Gastrocnemius medialis (tissue), 4 donors: ENCODE measurements around the gene TXNDC12. TPM values are rescaled to one million over a fixed set of nuclear protein-coding genes. Genes with fewer than 3 reads are reported as not detected.
A peak's percentile ranks its signal among the peaks of the same experiment; 100 is the strongest.
"Not testable (repeated sequence)": the region's sequence is repeated elsewhere in the genome, so short reads cannot be mapped to it uniquely, and the experiment has no call there.

Source experiments
- ATAC-seq, 2 donors: fragments of 150-250 bp; one replicate each; pipeline ENCODE4 v1.9.1; 2016
- DNase-seq, 2 donors: peaks; one replicate each; pipeline ENCODE4 v3.0.0-alpha.2; 2019
- H3K27ac ChIP-seq, 4 donors: fragments of 200-600 bp; sonication (generic); 1 replicate in 1 of 4; 2 replicates in 3 of 4; pipeline ENCODE4 v1.5.1; 2016 to 2018; ENCODE audit warnings: mild to moderate bottlenecking in 2 of 4, moderate library complexity in 1 of 4
- H3K27me3 ChIP-seq, 3 donors: fragments of 200-600 bp; sonication (generic) in 2 of 3; 1 replicate in 1 of 3; 2 replicates in 2 of 3; pipeline versions ENCODE4 v1.5.1 to v1.6.0; 2016 to 2019; ENCODE audit warnings: mild to moderate bottlenecking in 1 of 3, moderate library complexity in 1 of 3
- H3K36me3 ChIP-seq, 2 donors: fragments of 200-600 bp; sonication (generic) in 1 of 2; one replicate each; pipeline ENCODE4 v1.5.1; 2017 to 2018
- H3K4me1 ChIP-seq, 2 donors: fragments of 200-600 bp; sonication (generic) in 1 of 2; one replicate each; pipeline ENCODE4 v1.5.1; 2016 to 2017; ENCODE audit warnings: mild to moderate bottlenecking in 2 of 2
- H3K4me3 ChIP-seq, 4 donors: fragments of 200-600 bp; sonication (generic) in 3 of 4; 1 replicate in 1 of 4; 2 replicates in 3 of 4; pipeline ENCODE4 v1.5.1; 2016 to 2019; ENCODE audit warnings: mild to moderate bottlenecking in 2 of 4
- H3K9me3 ChIP-seq, 3 donors: fragments of 200-600 bp; sonication (generic) in 2 of 3; 1 replicate in 1 of 3; 2 replicates in 2 of 3; pipeline ENCODE4 v1.5.1; 2016 to 2019
- CTCF ChIP-seq, 5 experiments: fragments of 450-650 bp in 3 of 5; fragments of 200-600 bp in 2 of 5; sonication (generic) in 2 of 5; IDR thresholded peaks in 4 of 5; conservative IDR thresholded peaks in 1 of 5; 1 replicate in 4 of 5; 2 replicates in 1 of 5; pipeline ENCODE4 v1.5.1; 2016 to 2019; ENCODE audit warnings: antibody characterized with exemption in 5 of 5, mild to moderate bottlenecking in 3 of 5, moderate library complexity in 3 of 5
- POLR2A ChIP-seq, 2 donors: fragments of 450-650 bp; IDR thresholded peaks; one replicate each; pipeline ENCODE4 v1.6.1; 2017; ENCODE audit warnings: antibody characterized with exemption in 2 of 2, mild to moderate bottlenecking in 2 of 2, moderate library complexity in 2 of 2
- in situ Hi-C, 4 donors: fragments of 200-750 bp; cut with MboI; loops; one replicate each; pipeline versions ENCODE4 v1.15.0 to v1.8.0; 2017; ENCODE audit warnings: low sequenced_read_pairs in 4 of 4
- intact Hi-C: fragments of 100-400 bp; cut with DNase I; formaldehyde crosslinking; loops from one replicate; pipeline ENCODE4 v1.15.1; 2023; ENCODE audit warnings: low total_unique reads
- total RNA-seq, 4 donors: library from RNA; depleted of rRNA; stranded (reverse); fragments of >200 nt; gene quantifications; one replicate each; pipeline versions ENCODE4 v1.1.0 to v1.2.3, GENCODE V29; 2016

TXNDC12 gene
- total RNA-seq: 10 to 100 TPM; 19.8 to 25.3 (median 23.3) TPM

- TF ChIP-seq POLR2A (IDR thresholded peaks at IDR 0.05): peak; percentile 70 to 72
- TF ChIP-seq CTCF (IDR thresholded peaks at IDR 0.05 in 4 of 5, conservative IDR thresholded peaks at IDR 0.05 in 1 of 5): no peak
- in situ Hi-C loops: no loop called here
- peak; percentile 80 to 83 for ATAC-seq
- Histone ChIP-seq H3K27me3 (no peaks in the 10 kb centered on the region), H3K4me1 (peaks cover 38 to 39% of the 10 kb centered on the region in 2 donors), H3K36me3 (peaks cover 0 to 15% of the 10 kb centered on the region in 2 donors), H3K4me3 (peak within 1 kb of the TSS; percentile 75 to 87 (median 86)), H3K27ac (peak within 1 kb of the TSS; percentile 92 to 98 (median 96)), H3K9me3 (no peaks in the 10 kb centered on the region)
- intact Hi-C loops: loop anchor here (1.0 to 5.0 kb wide), 5 partner anchors 22 to 1892 kb away; partner anchors contain the start of genes IFT25, KTI12, LRRC42 and RNF11
- DNase-seq: peak; percentile 77 to 82
Measured at GRCh38 chr1:52055066-52055865, at the start of gene TXNDC12. Gene TXNDC12 (minus strand): TSS chr1:52055191. CDS start chr1:52055096, 95 bp downstream.

- intact Hi-C loops (no loop called here), in situ Hi-C loops (no loop called here)
- Histone ChIP-seq H3K27me3 (no peaks in the 10 kb centered on the region), H3K4me1 (no peaks in the 10 kb centered on the region), H3K27ac (no peak overlapping the region), H3K36me3 (no peaks in the 10 kb centered on the region), H3K4me3 (no peak overlapping the region), H3K9me3 (no peaks in the 10 kb centered on the region)
- ATAC-seq (no peak), DNase-seq (no peak)
- TF ChIP-seq CTCF (IDR thresholded peaks at IDR 0.05 in 4 of 5, conservative IDR thresholded peaks at IDR 0.05 in 1 of 5): no peak
- no peak for TF ChIP-seq POLR2A (IDR thresholded peaks at IDR 0.05)
Measured at GRCh38 chr1:52102336-52103013, 47.5 kb upstream of the TXNDC12 start.

DNA sequence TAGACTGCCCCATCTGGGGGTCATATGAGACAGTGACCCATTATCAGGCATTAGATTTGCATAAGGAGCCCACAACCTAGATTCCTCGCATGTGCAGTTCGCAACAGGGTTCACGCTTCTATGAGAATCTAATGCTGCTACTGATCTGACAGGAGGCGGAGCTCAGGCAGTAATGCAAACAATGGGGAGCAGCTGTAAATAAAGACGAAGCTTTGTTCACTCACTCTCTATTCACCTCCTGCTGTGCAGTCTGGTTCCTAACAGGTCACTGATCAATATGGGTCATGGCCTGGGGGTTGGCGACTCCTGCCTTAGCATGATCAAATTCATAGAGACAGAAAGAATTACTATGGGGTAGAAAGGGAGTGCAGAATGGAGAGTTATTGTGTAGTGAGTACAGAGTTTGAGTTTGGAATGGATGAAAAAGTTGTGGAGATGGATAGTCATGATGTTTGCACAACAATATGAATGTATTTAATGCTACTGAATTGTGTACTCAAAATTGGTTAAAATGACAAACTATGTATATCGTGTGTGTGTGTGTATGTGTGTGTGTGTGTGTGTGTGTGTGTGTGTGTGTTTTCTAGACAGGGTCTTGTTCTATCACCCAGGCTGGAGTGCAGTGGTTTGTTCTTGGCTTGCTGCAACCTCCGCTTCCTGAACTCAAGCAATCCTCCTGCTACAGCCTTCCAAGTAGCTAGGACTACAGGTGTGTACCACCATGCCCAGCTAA, 43.3 kb upstream of the TXNDC12 start:
- TF ChIP-seq CTCF (IDR thresholded peaks at IDR 0.05 in 4 of 5, conservative IDR thresholded peaks at IDR 0.05 in 1 of 5): no peak
- TF ChIP-seq POLR2A (IDR thresholded peaks at IDR 0.05): no peak
- intact Hi-C loops (no loop called here), in situ Hi-C loops (no loop called here)
- ATAC-seq (no peak), DNase-seq (no peak)
- Histone ChIP-seq H3K4me1 (no peaks in the 10 kb centered on the region), H3K27me3 (no peaks in the 10 kb centered on the region), H3K9me3 (no peaks in the 10 kb centered on the region), H3K4me3 (no peak overlapping the region), H3K27ac (no peak overlapping the region), H3K36me3 (no peaks in the 10 kb centered on the region)

DNA sequence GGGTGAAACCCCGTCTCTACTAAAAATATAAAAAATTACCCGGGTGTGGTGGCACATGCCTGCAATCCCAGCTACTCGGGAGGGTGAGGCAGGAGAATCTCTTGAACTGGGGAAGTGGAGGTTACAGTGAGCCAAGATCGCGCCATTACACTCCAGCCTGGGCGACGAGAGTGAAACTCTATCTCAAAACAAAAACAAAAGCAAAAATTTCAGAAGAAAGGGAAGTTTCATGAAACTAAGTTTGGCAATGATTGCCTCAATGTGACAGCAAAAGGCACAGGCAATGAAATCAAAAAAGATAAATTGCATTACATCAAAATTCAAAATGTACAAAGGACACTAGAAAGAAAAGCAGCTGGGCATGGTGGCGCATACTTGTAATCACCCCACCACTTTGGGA, 41.2 kb upstream of the TXNDC12 start:
- no peak for TF ChIP-seq POLR2A (IDR thresholded peaks at IDR 0.05)
- TF ChIP-seq CTCF (IDR thresholded peaks at IDR 0.05 in 4 of 5, conservative IDR thresholded peaks at IDR 0.05 in 1 of 5): no peak
- H3K27me3 ChIP-seq: no peaks in the 10 kb centered on the region
- no peak overlapping the region for H3K4me3 ChIP-seq
- H3K9me3 ChIP-seq: no peaks in the 10 kb centered on the region
- H3K36me3 ChIP-seq: peaks cover 0 to 3% of the 10 kb centered on the region in 2 donors
- DNase-seq (no peak), ATAC-seq (no peak)
- in situ Hi-C loops (no loop called here), intact Hi-C loops (no loop called here)
- H3K4me1 ChIP-seq: no peaks in the 10 kb centered on the region
- H3K27ac ChIP-seq: no peak overlapping the region

DNA sequence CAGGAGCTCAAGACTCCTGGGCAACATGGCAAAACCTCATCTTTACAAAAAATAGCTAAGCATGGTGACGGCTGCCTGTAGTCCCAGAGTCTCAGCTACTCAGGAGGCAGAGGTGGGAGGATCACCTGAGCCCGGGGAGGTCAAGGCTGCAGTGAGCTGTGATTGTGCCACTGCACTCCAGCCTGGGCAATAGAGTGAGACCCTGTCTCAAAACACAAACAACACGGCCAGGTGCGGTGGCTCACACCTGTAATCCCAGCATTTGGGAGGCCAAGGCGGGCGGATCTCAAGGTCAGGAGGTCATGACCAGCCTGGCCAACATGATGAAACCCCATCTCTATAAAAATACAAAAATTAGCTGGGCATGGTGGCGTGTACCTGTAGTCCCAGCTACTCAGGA, 39.3 kb upstream of the TXNDC12 start:
- DNase-seq, ATAC-seq, H3K4me3 ChIP-seq, in situ Hi-C loops, H3K27me3 ChIP-seq, H3K4me1 ChIP-seq, H3K9me3 ChIP-seq, H3K27ac ChIP-seq, intact Hi-C loops: not testable (repeated sequence)
- H3K36me3 ChIP-seq: peaks cover 0 to 14% of the 10 kb centered on the region in 2 donors

GRCh38 chr1:52087892-52088291, 32.9 kb upstream of the TXNDC12 start:
- H3K27ac ChIP-seq, DNase-seq, H3K9me3 ChIP-seq, ATAC-seq, intact Hi-C loops, H3K4me1 ChIP-seq, in situ Hi-C loops, H3K27me3 ChIP-seq, H3K4me3 ChIP-seq: not testable (repeated sequence)
- peaks cover 0 to 33% of the 10 kb centered on the region in 2 donors for H3K36me3 ChIP-seq
